ENCODE data around the gene DIS3L2.

DNA sequence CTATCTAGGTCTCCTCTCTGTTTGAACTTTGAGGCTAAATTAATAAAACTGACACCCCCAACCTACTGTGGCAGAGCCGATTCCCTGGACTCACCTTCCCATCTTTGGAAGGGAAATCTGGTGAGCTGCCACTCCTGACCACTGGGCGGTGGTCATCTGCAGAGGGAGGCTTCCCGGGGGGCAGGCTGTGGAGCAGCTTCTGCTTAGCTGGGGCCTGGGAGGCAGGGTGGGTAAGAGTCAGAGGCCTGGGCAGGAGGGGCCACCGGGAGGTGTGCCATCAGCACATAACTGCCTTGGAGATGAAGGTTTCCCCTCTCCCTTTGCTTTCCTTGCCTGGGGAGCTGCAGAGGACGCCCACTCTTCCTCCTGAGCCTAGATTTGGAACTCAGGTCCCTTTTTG is 33.0 kb upstream of the DIS3L2 start:
- TF ChIP-seq POLR2AphosphoS5 (IDR thresholded peaks at IDR 0.05; ENCODE audit: low read depth, low read length): no peak
- TF ChIP-seq POLR2A (IDR thresholded peaks at IDR 0.05; ENCODE audit: low read depth, low read length): no peak

Data from GM12892 (cell line).